ENCODE results near the gene ATP6V0A1. TPM values are rescaled to one million over a fixed set of nuclear protein-coding genes. Genes with fewer than 3 reads are reported as not detected.

ATP6V0A1 gene
- total RNA-seq, 2 donors from 2014 or later = 45.2 to 53.1 TPM

- H3K9me3 ChIP-seq (ENCODE audit: control insufficient read depth, low read length) = no peaks in the 10 kb centered on the region
- TF ChIP-seq, protein P1, sequence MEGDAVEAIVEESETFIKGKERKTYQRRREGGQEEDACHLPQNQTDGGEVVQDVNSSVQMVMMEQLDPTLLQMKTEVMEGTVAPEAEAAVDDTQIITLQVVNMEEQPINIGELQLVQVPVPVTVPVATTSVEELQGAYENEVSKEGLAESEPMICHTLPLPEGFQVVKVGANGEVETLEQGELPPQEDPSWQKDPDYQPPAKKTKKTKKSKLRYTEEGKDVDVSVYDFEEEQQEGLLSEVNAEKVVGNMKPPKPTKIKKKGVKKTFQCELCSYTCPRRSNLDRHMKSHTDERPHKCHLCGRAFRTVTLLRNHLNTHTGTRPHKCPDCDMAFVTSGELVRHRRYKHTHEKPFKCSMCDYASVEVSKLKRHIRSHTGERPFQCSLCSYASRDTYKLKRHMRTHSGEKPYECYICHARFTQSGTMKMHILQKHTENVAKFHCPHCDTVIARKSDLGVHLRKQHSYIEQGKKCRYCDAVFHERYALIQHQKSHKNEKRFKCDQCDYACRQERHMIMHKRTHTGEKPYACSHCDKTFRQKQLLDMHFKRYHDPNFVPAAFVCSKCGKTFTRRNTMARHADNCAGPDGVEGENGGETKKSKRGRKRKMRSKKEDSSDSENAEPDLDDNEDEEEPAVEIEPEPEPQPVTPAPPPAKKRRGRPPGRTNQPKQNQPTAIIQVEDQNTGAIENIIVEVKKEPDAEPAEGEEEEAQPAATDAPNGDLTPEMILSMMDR (conservative IDR thresholded peaks at IDR 0.05) = no peak
- 91 to 94% methylated on average over 4 to 5 of the region's 5 CpGs for WGBS, 2 experiments (ENCODE audit: insufficient coverage in 1 of 2, insufficient read length in 1 of 2)
- Mint-ChIP-seq H3K4me1 (peaks cover 3% of the 10 kb centered on the region), H3K36me3 (ENCODE audit: low read depth) (peaks cover 51% of the 10 kb centered on the region), H3K9me3 (no peaks in the 10 kb centered on the region), H3K27ac (no peak overlapping the region), H3K4me3 (no peak overlapping the region), H3K27me3 (ENCODE audit: insufficient read depth) (no peaks in the 10 kb centered on the region)
- H3K36me3 ChIP-seq (ENCODE audit: control insufficient read depth, insufficient read depth, low read length) = peaks cover 61% of the 10 kb centered on the region
- H3K27me3 ChIP-seq (ENCODE audit: control insufficient read depth, insufficient read depth, low read length, poor library complexity, severe bottlenecking) = no peaks in the 10 kb centered on the region
- DNase-seq = no peak
- no peak overlapping the region for H3K27ac ChIP-seq (ENCODE audit: low read depth, low read length)
- H3K4me3 ChIP-seq (ENCODE audit: low read length) = no peak overlapping the region
- no peak overlapping the region for H3K9ac ChIP-seq (ENCODE audit: extremely low read depth, low read length, poor library complexity, severe bottlenecking)
- no peaks in the 10 kb centered on the region for H3K4me1 ChIP-seq (ENCODE audit: control insufficient read depth, insufficient read depth, low read length)
Measured at GRCh38 chr17:42467889-42468288, 9.2 kb downstream of the ATP6V0A1 start.

GRCh38 chr17:42472709-42473521 is 14.2 kb downstream of the ATP6V0A1 start:
- Mint-ChIP-seq H3K27ac (peak overlapping the region; percentile 71), H3K36me3 (ENCODE audit: low read depth) (peaks cover 69% of the 10 kb centered on the region)
- H3K4me3 ChIP-seq (ENCODE audit: low read length) = no peak overlapping the region

DNA sequence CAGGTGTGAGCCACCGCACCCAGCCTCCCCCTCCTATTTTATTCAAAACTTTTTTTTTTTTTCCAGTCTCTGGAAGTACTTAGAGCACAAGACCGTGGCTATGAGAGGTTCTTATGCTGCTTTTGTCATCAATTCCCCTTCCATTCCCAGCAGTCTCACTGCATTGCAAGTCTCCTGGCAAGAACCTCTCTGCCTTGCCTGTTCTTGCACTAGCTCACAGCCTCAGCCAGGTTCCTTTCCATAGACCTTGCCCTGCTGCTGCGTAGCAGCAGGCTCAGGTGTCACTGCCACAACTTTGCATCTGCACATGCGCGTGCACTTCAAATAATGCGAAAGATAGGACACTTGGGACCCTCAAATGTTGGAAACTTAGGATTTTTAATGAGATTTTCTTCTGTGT is 15.6 kb downstream of the ATP6V0A1 start:
- Mint-ChIP-seq H3K27ac (no peak overlapping the region), H3K4me3 (no peak overlapping the region), H3K27me3 (ENCODE audit: insufficient read depth) (no peaks in the 10 kb centered on the region), H3K9me3 (no peaks in the 10 kb centered on the region), H3K36me3 (ENCODE audit: low read depth) (peaks cover 72% of the 10 kb centered on the region), H3K4me1 (peaks cover 5% of the 10 kb centered on the region)
- DNase-seq = no peak
- H3K27me3 ChIP-seq (ENCODE audit: control insufficient read depth, insufficient read depth, low read length, poor library complexity, severe bottlenecking) = no peaks in the 10 kb centered on the region
- no peaks in the 10 kb centered on the region for H3K4me1 ChIP-seq (ENCODE audit: control insufficient read depth, insufficient read depth, low read length)
- H3K4me3 ChIP-seq (ENCODE audit: low read length) = no peak overlapping the region
- TF ChIP-seq, protein P1 (conservative IDR thresholded peaks at IDR 0.05) = no peak
- no peak overlapping the region for H3K27ac ChIP-seq (ENCODE audit: low read depth, low read length)
- peaks cover 72% of the 10 kb centered on the region for H3K36me3 ChIP-seq (ENCODE audit: control insufficient read depth, insufficient read depth, low read length)
- no peaks in the 10 kb centered on the region for H3K9me3 ChIP-seq (ENCODE audit: control insufficient read depth, low read length)
- 91 to 99% methylated on average over 6 of the region's 6 CpGs for whole genome bisulfite sequencing, 2 experiments (ENCODE audit: insufficient coverage in 1 of 2, insufficient read length in 1 of 2)
- no peak overlapping the region for H3K9ac ChIP-seq (ENCODE audit: extremely low read depth, low read length, poor library complexity, severe bottlenecking)

More at GRCh38 chr17:42472709-42473521, 14.2 kb downstream of the ATP6V0A1 start:
- H3K9me3 Mint-ChIP-seq = no peaks in the 10 kb centered on the region
- H3K27me3 ChIP-seq (ENCODE audit: control insufficient read depth, insufficient read depth, low read length, poor library complexity, severe bottlenecking) = no peaks in the 10 kb centered on the region
- peaks cover 72% of the 10 kb centered on the region for H3K36me3 ChIP-seq (ENCODE audit: control insufficient read depth, insufficient read depth, low read length)
- 92 to 96% methylated on average over 8 of the region's 8 CpGs for WGBS, 2 experiments (ENCODE audit: insufficient coverage in 1 of 2, insufficient read length in 1 of 2)
- H3K4me1 Mint-ChIP-seq = peaks cover 5% of the 10 kb centered on the region
- H3K9me3 ChIP-seq (ENCODE audit: control insufficient read depth, low read length) = no peaks in the 10 kb centered on the region
- H3K4me1 ChIP-seq (ENCODE audit: control insufficient read depth, insufficient read depth, low read length) = no peaks in the 10 kb centered on the region
- no peak overlapping the region for H3K27ac ChIP-seq (ENCODE audit: low read depth, low read length)
- H3K9ac ChIP-seq (ENCODE audit: extremely low read depth, low read length, poor library complexity, severe bottlenecking) = no peak overlapping the region
- TF ChIP-seq, protein P1 (conservative IDR thresholded peaks at IDR 0.05) = no peak
- H3K27me3 Mint-ChIP-seq (ENCODE audit: insufficient read depth) = no peaks in the 10 kb centered on the region
- DNase-seq = no peak
- H3K4me3 Mint-ChIP-seq = no peak overlapping the region
